Epithelial cell of proximal tubule (primary cell): ENCODE measurements around the gene ZSWIM6. TPM values are rescaled to one million over a fixed set of nuclear protein-coding genes. Genes with fewer than 3 reads are reported as not detected.

ENCODE experiments used
- DNase-seq: peaks from one replicate; pipeline ENCODE4 v3.0.0-alpha.2; 2011; ENCODE audit warnings: low read depth
- H3K4me3 ChIP-seq: 2 replicates; pipeline ENCODE4 v1.5.1; 2011; ENCODE audit warnings: low read depth, mild to moderate bottlenecking, low read length
- CTCF ChIP-seq: conservative IDR thresholded peaks from 2 replicates; pipeline ENCODE4 v1.5.1; 2012; ENCODE audit warnings: low read depth, mild to moderate bottlenecking, low read length
- total RNA-seq: library from RNA; depleted of rRNA; stranded (reverse); fragments of >200 nt; gene quantifications from 2 replicates; pipeline ENCODE4 v1.2.3, GENCODE V29; 2015

Gene ZSWIM6
- total RNA-seq, 1 donor from 2014 or later: 8.2 TPM

GRCh38 chr5:61525512-61526206 lies 193.6 kb downstream of the ZSWIM6 start:
- H3K4me3 ChIP-seq: no peak overlapping the region
- no peak for TF ChIP-seq CTCF
- no peak for DNase-seq

- DNase-seq: no peak
- H3K4me3 ChIP-seq: no peak overlapping the region
- TF ChIP-seq CTCF: no peak
These were observed 194.1 kb downstream of the ZSWIM6 start for GRCh38 chr5:61526207-61526519.

- no peak for DNase-seq
- no peak overlapping the region for H3K4me3 ChIP-seq
- TF ChIP-seq CTCF: no peak
These were observed 200.9 kb downstream of the ZSWIM6 start for GRCh38 chr5:61532983-61533382.

- TF ChIP-seq CTCF: no peak
- no peak overlapping the region for H3K4me3 ChIP-seq
These were observed 202.6 kb downstream of the ZSWIM6 start for GRCh38 chr5:61534481-61535267.

GRCh38 chr5:61535828-61536227 lies 203.8 kb downstream of the ZSWIM6 start:
- no peak for DNase-seq
- H3K4me3 ChIP-seq: no peak overlapping the region
- no peak for TF ChIP-seq CTCF

More at GRCh38 chr5:61534481-61535267, 202.6 kb downstream of the ZSWIM6 start:
- no peak for DNase-seq

- no peak for TF ChIP-seq CTCF
- DNase-seq: no peak
- no peak overlapping the region for H3K4me3 ChIP-seq
These were observed 204.9 kb downstream of the ZSWIM6 start for GRCh38 chr5:61536922-61537321.
